ENCODE results near the gene DDX39A.
"Not testable (repeated sequence)": the region's sequence is repeated elsewhere in the genome, so short reads cannot be mapped to it uniquely, and the experiment has no call there.

The DDX39A gene

GRCh38 chr19:14372384-14373077 is 46.6 kb downstream of the DDX39A start:
- WGBS (ENCODE audit: extremely low coverage, insufficient coverage, low lambda C conversion rate), result 100% methylated on average over 1 of the region's 8 CpGs
- H2BK5ac ChIP-seq (ENCODE audit: low read length); H3K36me3 ChIP-seq (ENCODE audit: control insufficient read depth, insufficient read depth, low read length); H3K27ac ChIP-seq (ENCODE audit: low read depth, low read length); H3K18ac ChIP-seq (ENCODE audit: low read length); H2AK5ac ChIP-seq (ENCODE audit: low read length); H3K79me1 ChIP-seq (ENCODE audit: low read length); H3K4me3 ChIP-seq (ENCODE audit: low read length); H3K23ac ChIP-seq (ENCODE audit: low read length); H3K79me2 ChIP-seq (ENCODE audit: control insufficient read depth, insufficient read depth, low read length); H3K27me3 ChIP-seq (ENCODE audit: insufficient read depth, low read length, poor library complexity); DNase-seq; H4K8ac ChIP-seq (ENCODE audit: low read depth, low read length); H3K4ac ChIP-seq (ENCODE audit: low read depth, low read length); H3K4me1 ChIP-seq (ENCODE audit: control insufficient read depth, low read depth, low read length); H2BK120ac ChIP-seq (ENCODE audit: low read depth, low read length); H2BK15ac ChIP-seq (replicated peaks; ENCODE audit: low read depth); H3K9ac ChIP-seq (ENCODE audit: low read length); H4K5ac ChIP-seq (ENCODE audit: low read length); H3K4me2 ChIP-seq (ENCODE audit: low read length): not testable (repeated sequence)
- peak overlapping the region; percentile 10 for H3K56ac ChIP-seq (ENCODE audit: low read length)

- Histone ChIP-seq H3K56ac (ENCODE audit: low read length) (no peak overlapping the region), H2BK5ac (ENCODE audit: low read length) (no peak overlapping the region), H3K27ac (ENCODE audit: low read depth, low read length) (no peak overlapping the region), H3K23ac (ENCODE audit: low read length) (no peak overlapping the region), H2BK120ac (ENCODE audit: low read depth, low read length) (no peak overlapping the region), H3K4me3 (ENCODE audit: low read length) (no peak overlapping the region), H3K4me1 (ENCODE audit: control insufficient read depth, low read depth, low read length) (no peaks in the 10 kb centered on the region), H3K27me3 (ENCODE audit: insufficient read depth, low read length, poor library complexity) (no peaks in the 10 kb centered on the region), H3K9ac (ENCODE audit: low read length) (no peak overlapping the region), H4K8ac (ENCODE audit: low read depth, low read length) (no peak overlapping the region), H3K36me3 (ENCODE audit: control insufficient read depth, insufficient read depth, low read length) (no peaks in the 10 kb centered on the region), H3K4me2 (ENCODE audit: low read length) (no peak overlapping the region), H3K79me2 (ENCODE audit: control insufficient read depth, insufficient read depth, low read length) (no peaks in the 10 kb centered on the region), H2AK5ac (ENCODE audit: low read length) (no peak overlapping the region), H3K18ac (ENCODE audit: low read length) (no peak overlapping the region), H3K79me1 (ENCODE audit: low read length) (no peaks in the 10 kb centered on the region), H4K5ac (ENCODE audit: low read length) (no peak overlapping the region), H3K4ac (ENCODE audit: low read depth, low read length) (no peak overlapping the region), H2BK15ac (replicated peaks; ENCODE audit: low read depth) (no peak overlapping the region)
- no peak for DNase-seq
- WGBS (ENCODE audit: extremely low coverage, insufficient coverage, low lambda C conversion rate), result no CpG with 5 or more reads among the region's 10 CpGs
Observed at GRCh38 chr19:14371301-14371821, 47.8 kb downstream of the DDX39A start.

- Histone ChIP-seq H3K4me1 (ENCODE audit: control insufficient read depth, low read depth, low read length) (no peaks in the 10 kb centered on the region), H2BK120ac (ENCODE audit: low read depth, low read length) (no peak overlapping the region), H4K5ac (ENCODE audit: low read length) (no peak overlapping the region), H4K8ac (ENCODE audit: low read depth, low read length) (no peak overlapping the region), H2BK15ac (replicated peaks; ENCODE audit: low read depth) (no peak overlapping the region), H3K79me2 (ENCODE audit: control insufficient read depth, insufficient read depth, low read length) (no peaks in the 10 kb centered on the region), H3K18ac (ENCODE audit: low read length) (no peak overlapping the region), H3K4me2 (ENCODE audit: low read length) (no peak overlapping the region), H3K9ac (ENCODE audit: low read length) (no peak overlapping the region), H2BK5ac (ENCODE audit: low read length) (no peak overlapping the region), H3K79me1 (ENCODE audit: low read length) (no peaks in the 10 kb centered on the region), H3K56ac (ENCODE audit: low read length) (no peak overlapping the region), H2AK5ac (ENCODE audit: low read length) (no peak overlapping the region), H3K27ac (ENCODE audit: low read depth, low read length) (no peak overlapping the region), H3K27me3 (ENCODE audit: insufficient read depth, low read length, poor library complexity) (no peaks in the 10 kb centered on the region), H3K4ac (ENCODE audit: low read depth, low read length) (no peak overlapping the region), H3K23ac (ENCODE audit: low read length) (no peak overlapping the region), H3K4me3 (ENCODE audit: low read length) (no peak overlapping the region), H3K36me3 (ENCODE audit: control insufficient read depth, insufficient read depth, low read length) (no peaks in the 10 kb centered on the region)
- no CpG with 5 or more reads among the region's 4 CpGs for WGBS (ENCODE audit: extremely low coverage, insufficient coverage, low lambda C conversion rate)
- no peak for DNase-seq
Observed at GRCh38 chr19:14370940-14371280, 48.2 kb downstream of the DDX39A start.

GRCh38 chr19:14370169-14370939 is 48.8 kb downstream of the DDX39A start:
- DNase-seq, result no peak
- Histone ChIP-seq H2BK5ac (ENCODE audit: low read length) (no peak overlapping the region), H3K4me1 (ENCODE audit: control insufficient read depth, low read depth, low read length) (no peaks in the 10 kb centered on the region), H2AK5ac (ENCODE audit: low read length) (no peak overlapping the region), H2BK15ac (replicated peaks; ENCODE audit: low read depth) (no peak overlapping the region), H3K9ac (ENCODE audit: low read length) (no peak overlapping the region), H2BK120ac (ENCODE audit: low read depth, low read length) (no peak overlapping the region), H3K4me2 (ENCODE audit: low read length) (no peak overlapping the region), H3K4me3 (ENCODE audit: low read length) (no peak overlapping the region), H3K36me3 (ENCODE audit: control insufficient read depth, insufficient read depth, low read length) (no peaks in the 10 kb centered on the region), H4K8ac (ENCODE audit: low read depth, low read length) (no peak overlapping the region), H4K5ac (ENCODE audit: low read length) (no peak overlapping the region), H3K4ac (ENCODE audit: low read depth, low read length) (no peak overlapping the region), H3K18ac (ENCODE audit: low read length) (no peak overlapping the region), H3K79me1 (ENCODE audit: low read length) (no peaks in the 10 kb centered on the region), H3K56ac (ENCODE audit: low read length) (peak overlapping the region; percentile 34), H3K27ac (ENCODE audit: low read depth, low read length) (no peak overlapping the region), H3K23ac (ENCODE audit: low read length) (no peak overlapping the region), H3K79me2 (ENCODE audit: control insufficient read depth, insufficient read depth, low read length) (no peaks in the 10 kb centered on the region), H3K27me3 (ENCODE audit: insufficient read depth, low read length, poor library complexity) (no peaks in the 10 kb centered on the region)
- WGBS (ENCODE audit: extremely low coverage, insufficient coverage, low lambda C conversion rate), result no CpG with 5 or more reads among the region's 19 CpGs

DNA sequence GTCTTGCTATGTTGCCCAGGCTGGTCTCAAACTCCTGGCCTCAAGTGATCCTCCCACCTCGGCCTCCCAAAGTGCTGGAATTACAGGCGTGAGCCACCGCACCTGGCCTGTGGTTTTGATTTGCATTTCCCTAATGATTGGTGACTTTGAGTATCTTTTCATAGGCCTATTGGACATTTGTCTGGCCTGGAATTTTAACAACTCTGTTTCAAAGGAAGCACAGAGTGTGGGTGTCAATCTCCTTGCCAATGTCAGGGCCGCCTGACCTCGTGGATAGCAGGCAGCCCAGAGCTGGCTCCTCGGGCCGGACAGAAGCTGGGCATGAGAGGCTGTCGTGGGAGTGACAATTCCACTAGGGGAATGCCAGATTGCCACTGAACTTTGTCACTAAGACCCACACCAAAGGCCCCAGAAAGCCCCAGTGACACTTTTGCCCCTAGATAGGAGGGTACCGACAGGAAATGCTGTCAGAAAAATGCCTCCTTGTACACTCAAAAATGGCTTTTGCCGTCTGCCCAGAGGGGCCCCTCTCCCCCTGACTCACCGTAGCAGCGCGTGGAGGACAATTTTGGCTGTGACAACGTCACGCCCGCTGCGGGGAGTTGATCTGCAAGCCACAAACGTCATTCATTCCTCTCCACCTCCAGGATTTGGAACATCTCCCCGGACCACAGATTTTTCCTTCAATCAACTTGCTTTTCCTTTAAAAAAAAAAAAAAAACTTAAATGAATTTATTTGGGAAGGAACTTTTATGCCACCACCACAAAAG is 49.6 kb downstream of the DDX39A start:
- WGBS (ENCODE audit: extremely low coverage, insufficient coverage, low lambda C conversion rate), result no CpG with 5 or more reads among the region's 19 CpGs
- peak overlapping the region; percentile 34 for H3K56ac ChIP-seq (ENCODE audit: low read length)
- no peak overlapping the region for H3K9ac ChIP-seq (ENCODE audit: low read length)

More for the DNA sequence above, 49.6 kb downstream of the DDX39A start:
- Histone ChIP-seq H3K27ac (ENCODE audit: low read depth, low read length) (no peak overlapping the region), H3K18ac (ENCODE audit: low read length) (no peak overlapping the region), H3K79me2 (ENCODE audit: control insufficient read depth, insufficient read depth, low read length) (no peaks in the 10 kb centered on the region), H2AK5ac (ENCODE audit: low read length) (no peak overlapping the region), H3K4me3 (ENCODE audit: low read length) (no peak overlapping the region), H3K36me3 (ENCODE audit: control insufficient read depth, insufficient read depth, low read length) (no peaks in the 10 kb centered on the region), H3K4me1 (ENCODE audit: control insufficient read depth, low read depth, low read length) (no peaks in the 10 kb centered on the region), H4K5ac (ENCODE audit: low read length) (no peak overlapping the region), H3K79me1 (ENCODE audit: low read length) (no peaks in the 10 kb centered on the region), H4K8ac (ENCODE audit: low read depth, low read length) (no peak overlapping the region), H2BK120ac (ENCODE audit: low read depth, low read length) (no peak overlapping the region), H3K4me2 (ENCODE audit: low read length) (no peak overlapping the region), H3K23ac (ENCODE audit: low read length) (no peak overlapping the region), H2BK15ac (replicated peaks; ENCODE audit: low read depth) (no peak overlapping the region), H3K27me3 (ENCODE audit: insufficient read depth, low read length, poor library complexity) (no peaks in the 10 kb centered on the region), H2BK5ac (ENCODE audit: low read length) (no peak overlapping the region), H3K4ac (ENCODE audit: low read depth, low read length) (no peak overlapping the region)
- no peak for DNase-seq

Data from mesendoderm (in vitro differentiated cells).